Heart left ventricle (tissue), 16 donors: ENCODE results near the gene MXD3. TPM values are rescaled to one million over a fixed set of nuclear protein-coding genes. Genes with fewer than 3 reads are reported as not detected.
A peak's percentile ranks its signal among the peaks of the same experiment; 100 is the strongest.

Experiments used
- ATAC-seq, 4 donors: fragments of 200-7000 bp; cut with Tn5 transposase; one replicate each; pipeline ENCODE4 v1.9.1; 2020 to 2022; ENCODE audit warnings: moderate library complexity in 4 of 4, mild to moderate bottlenecking in 3 of 4, moderate number of reproducible peaks in 1 of 4
- DNase-seq, 5 donors: peaks; one replicate each; pipeline ENCODE4 v3.0.0-alpha.2; 2020
- H3K27ac ChIP-seq, 12 donors: fragments of 200-600 bp; sonication (generic) in 4 of 12; one replicate each; pipeline versions ENCODE4 v1.5.0 to v1.8.0; 2016 to 2022; ENCODE audit warnings: mild to moderate bottlenecking in 2 of 12
- H3K27me3 ChIP-seq, 9 donors: fragments of 200-600 bp; sonication (generic) in 2 of 9; one replicate each; pipeline versions ENCODE4 v1.5.1 to v1.8.0; 2016 to 2022; ENCODE audit warnings: mild to moderate bottlenecking in 3 of 9
- H3K36me3 ChIP-seq, 9 donors: fragments of 200-600 bp; sonication (generic) in 2 of 9; one replicate each; pipeline versions ENCODE4 v1.5.0 to v1.8.0; 2018 to 2022; ENCODE audit warnings: mild to moderate bottlenecking in 2 of 9
- H3K4me1 ChIP-seq, 12 donors: fragments of 200-600 bp; sonication (generic) in 4 of 12; one replicate each; pipeline versions ENCODE4 v1.5.0 to v1.8.0; 2016 to 2022; ENCODE audit warnings: mild to moderate bottlenecking in 3 of 12
- H3K4me3 ChIP-seq, 12 donors: fragments of 200-600 bp; sonication (generic) in 4 of 12; one replicate each; pipeline versions ENCODE4 v1.5.0 to v1.8.0; 2017 to 2022; ENCODE audit warnings: mild to moderate bottlenecking in 9 of 12, moderate library complexity in 4 of 12
- H3K9me3 ChIP-seq, 12 donors: fragments of 200-600 bp; sonication (generic) in 4 of 12; one replicate each; pipeline versions ENCODE4 v1.5.0 to v1.8.0; 2016 to 2022; ENCODE audit warnings: mild to moderate bottlenecking in 1 of 12
- CTCF ChIP-seq, 12 donors: fragments of 200-600 bp; sonication (generic) in 4 of 12; IDR thresholded peaks; one replicate each; pipeline versions ENCODE4 v1.5.0 to v1.8.0; 2018 to 2022; ENCODE audit warnings: antibody characterized with exemption in 12 of 12, mild to moderate bottlenecking in 5 of 12
- POLR2A ChIP-seq, 2 donors: fragments of 450-650 bp; IDR thresholded peaks; one replicate each; pipeline ENCODE4 v1.6.1; 2017; ENCODE audit warnings: antibody characterized with exemption in 2 of 2, mild to moderate bottlenecking in 2 of 2, moderate library complexity in 2 of 2
- WGBS, 4 donors: extraction: QIAGEN DNeasy Blood & Tissue Kit in 2 of 4; methylation state at CpG; one replicate each; pipeline versions ENCODE4 v1.1.5 to v1.1.7; 2013 to 2018; 5-methylcytosine and 5-hydroxymethylcytosine counted together
- intact Hi-C, 10 donors: fragments of 100-400 bp; cut with DNase I; formaldehyde crosslinking; loops; one replicate each; pipeline versions ENCODE4 v1.11.1 to v1.14.2; 2022
- polyA plus RNA-seq, 2 donors: library from polyadenylated mRNA; stranded (reverse); fragments of 200-250 nt; gene quantifications; one replicate each; pipeline ENCODE4 v1.2.3, GENCODE V29; 2013
- total RNA-seq, 9 donors: library from RNA; depleted of rRNA in 2 of 9; stranded (reverse); fragments of >200 nt in 2 of 9; fragmentation: NEBNext Ultra II Directional in 3 of 9; extraction: Animal tissue kit (Norgen Biotek cat#: 25700) in 3 of 9; gene quantifications; one replicate each; pipeline versions ENCODE4 v1.1.0 to v1.2.4, GENCODE V29; 2016 to 2023
- donor health status: ischemic (EF 13 %, LVEDD 7.1; RV severe dilation, severe dysfunction).
- donor health status: healthy with polysubstance abuse.
- donor health status: DM: no; HTN: yes; CAD: no.
- donor health status: DM: no; HTN: no; CAD: no.
- donor health status: ischemic (EF 25% LVEDD 6.9; RV normal size, moderate dysfunction).
- donor health status: ischemic (EF 25% LVEDD 5.7; RV mildly dilated, moderate dysfunction).
- donor health status: healthy.
- donor health status: DM: yes; HTN: yes; CAD: no.
- donor health status: ischemic (EF 35%, LVEDD 5.7; RV mildly dilated, moderate dysfunction).
- donor health status: nonischemic (EF 11% LVEDD 7.7; RV severe dilation, severe dysfunction).
- donor health status: DM: yes; HTN: yes; CAD: no.
- donor health status: PGD.
- donor health status: ischemic (EF 29% LVEDD 5.4; RV normal size, mild dysfunction).
- donor health status: nonischemic (EF 23%, LVEDD 6.1; RV moderate dilation, normal function).

The MXD3 gene
- total and polyA plus RNA-seq, 11 donors, result 0.52 to 9.1 (median 2.5) TPM

- Histone ChIP-seq H3K27me3 (no peaks in the 10 kb centered on the region), H3K9me3 (no peaks in the 10 kb centered on the region), H3K4me1 (peaks cover 0 to 19% (median 5%) of the 10 kb centered on the region in 12 donors), H3K36me3 (peaks cover 0 to 52% (median 45%) of the 10 kb centered on the region in 9 donors), H3K27ac (no peak overlapping the region), H3K4me3 (no peak overlapping the region)
- ATAC-seq (no peak), DNase-seq (no peak)
- WGBS, 4 donors, result 90 to 94% (median 92%) methylated on average over 19 of the region's 19 CpGs
- intact Hi-C loops, result no loop called here
- TF ChIP-seq CTCF (IDR thresholded peaks at IDR 0.05) (no peak), POLR2A (IDR thresholded peaks at IDR 0.05) (no peak)
Observed at GRCh38 chr5:177328545-177329231, 17.0 kb upstream of the MXD3 start.

- ATAC-seq (peak; percentile 52 to 95 (median 89)), DNase-seq (peak in 3 of 5 donors; percentile 62 to 77 (median 72))
- Histone ChIP-seq H3K36me3 (peaks cover 0 to 43% (median 36%) of the 10 kb centered on the region in 9 donors), H3K27me3 (no peaks in the 10 kb centered on the region), H3K9me3 (no peaks in the 10 kb centered on the region), H3K4me3 (no peak overlapping the region), H3K27ac (peak overlapping the region in 10 of 12 donors; percentile 12 to 75 (median 62)), H3K4me1 (peaks cover 0 to 19% (median 5%) of the 10 kb centered on the region in 12 donors)
- TF ChIP-seq POLR2A (IDR thresholded peaks at IDR 0.05), result no peak
- no peak for TF ChIP-seq CTCF (IDR thresholded peaks at IDR 0.05)
- intact Hi-C loops, result no loop called here
- 65 to 77% (median 73%) methylated on average over 23 to 28 of the region's 28 CpGs for WGBS, 4 donors
Observed at GRCh38 chr5:177327539-177328522, 16.1 kb upstream of the MXD3 start.

GRCh38 chr5:177325868-177326381 is 14.2 kb upstream of the MXD3 start:
- Histone ChIP-seq H3K36me3 (peaks cover 0 to 26% (median 20%) of the 10 kb centered on the region in 9 donors), H3K27ac (no peak overlapping the region), H3K4me3 (no peak overlapping the region), H3K4me1 (peaks cover 0 to 22% (median 5%) of the 10 kb centered on the region in 12 donors), H3K27me3 (no peaks in the 10 kb centered on the region), H3K9me3 (no peaks in the 10 kb centered on the region)
- ATAC-seq (no peak), DNase-seq (no peak)
- no peak for TF ChIP-seq CTCF (IDR thresholded peaks at IDR 0.05)
- no peak for TF ChIP-seq POLR2A (IDR thresholded peaks at IDR 0.05)
- WGBS, 4 donors, result 82 to 95% (median 93%) methylated on average over 1 of the region's 1 CpG
- intact Hi-C loops, result no loop called here
